Measurements from ENCODE around the gene CCNE1.

DNA sequence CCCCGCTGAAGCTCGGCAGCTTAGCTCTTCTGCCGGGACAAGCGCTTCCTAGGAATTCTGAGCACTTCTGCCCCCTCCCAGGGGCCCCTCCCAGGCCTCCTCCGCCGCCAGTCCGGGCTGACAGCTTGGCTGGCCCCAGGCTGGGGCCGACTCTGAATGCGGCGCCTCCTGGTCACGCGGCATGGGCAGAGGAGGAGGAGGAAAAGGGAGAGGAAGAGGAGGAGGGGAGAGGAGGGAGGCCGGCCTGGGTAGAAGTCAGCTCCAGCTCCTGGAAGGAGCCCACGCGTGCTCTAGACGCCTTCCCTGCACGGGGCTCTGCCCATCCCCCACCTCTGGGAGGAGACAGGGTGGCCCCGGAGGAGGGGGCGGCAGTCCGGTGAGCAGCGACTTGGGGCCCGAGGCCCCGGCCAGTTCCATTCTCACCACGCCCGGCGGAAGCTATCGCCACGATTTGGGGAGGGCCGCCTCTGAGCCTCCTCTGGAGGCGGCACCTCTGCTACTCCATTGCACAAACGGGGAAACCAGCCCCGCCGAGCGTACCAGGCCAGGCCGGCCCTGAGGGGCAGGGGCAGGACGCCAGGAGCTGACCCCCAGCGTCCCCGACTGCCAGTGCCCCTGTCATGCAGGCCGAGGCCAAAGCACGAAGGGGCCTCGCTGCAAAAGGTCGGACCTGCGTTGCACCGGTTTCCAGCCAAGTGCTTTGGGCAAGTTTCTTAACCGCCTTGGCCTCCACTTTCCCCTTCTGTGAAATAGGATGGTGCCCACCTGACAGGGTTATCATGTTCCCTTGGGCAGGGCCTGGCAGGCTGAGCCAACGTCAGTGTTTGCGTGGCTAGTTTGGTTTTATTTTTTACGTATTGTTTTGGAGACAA is 31.6 kb downstream of the CCNE1 start:
- TF ChIP-seq, protein P1, sequence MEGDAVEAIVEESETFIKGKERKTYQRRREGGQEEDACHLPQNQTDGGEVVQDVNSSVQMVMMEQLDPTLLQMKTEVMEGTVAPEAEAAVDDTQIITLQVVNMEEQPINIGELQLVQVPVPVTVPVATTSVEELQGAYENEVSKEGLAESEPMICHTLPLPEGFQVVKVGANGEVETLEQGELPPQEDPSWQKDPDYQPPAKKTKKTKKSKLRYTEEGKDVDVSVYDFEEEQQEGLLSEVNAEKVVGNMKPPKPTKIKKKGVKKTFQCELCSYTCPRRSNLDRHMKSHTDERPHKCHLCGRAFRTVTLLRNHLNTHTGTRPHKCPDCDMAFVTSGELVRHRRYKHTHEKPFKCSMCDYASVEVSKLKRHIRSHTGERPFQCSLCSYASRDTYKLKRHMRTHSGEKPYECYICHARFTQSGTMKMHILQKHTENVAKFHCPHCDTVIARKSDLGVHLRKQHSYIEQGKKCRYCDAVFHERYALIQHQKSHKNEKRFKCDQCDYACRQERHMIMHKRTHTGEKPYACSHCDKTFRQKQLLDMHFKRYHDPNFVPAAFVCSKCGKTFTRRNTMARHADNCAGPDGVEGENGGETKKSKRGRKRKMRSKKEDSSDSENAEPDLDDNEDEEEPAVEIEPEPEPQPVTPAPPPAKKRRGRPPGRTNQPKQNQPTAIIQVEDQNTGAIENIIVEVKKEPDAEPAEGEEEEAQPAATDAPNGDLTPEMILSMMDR (IDR thresholded peaks at IDR 0.05): no peak
- no peak for TF ChIP-seq POLR2A (IDR thresholded peaks at IDR 0.05)
